OCI-LY1 (cell line): ENCODE measurements around the gene NUMBL.
A peak's percentile ranks its signal among the peaks of the same experiment; 100 is the strongest.

Source experiments
- H2AFZ ChIP-seq: fragments of 200-600 bp; sonication (generic), shearing (Covaris generic); 2 replicates; pipeline ENCODE4 v1.6.0; 2014; ENCODE audit warnings: antibody characterized with exemption, mild to moderate bottlenecking, low read length
- H3F3A ChIP-seq: fragments of 200-600 bp; sonication (generic), shearing (Covaris generic); 2 replicates; pipeline ENCODE4 v1.6.0; 2014; ENCODE audit warnings: mild to moderate bottlenecking, antibody characterized with exemption, low read length, moderate library complexity; ENCODE audit not compliant: insufficient read depth
- H3K27ac ChIP-seq: fragments of 200-600 bp; sonication (generic); 2 replicates; pipeline ENCODE4 v1.5.1; 2014; ENCODE audit warnings: low read length, mixed run types, mild to moderate bottlenecking, low read depth; ENCODE audit not compliant: poor library complexity, severe bottlenecking
- H3K27me3 ChIP-seq: fragments of 200-600 bp; sonication (generic); 2 replicates; pipeline ENCODE4 v1.6.0; 2014; ENCODE audit warnings: antibody characterized with exemption, mild to moderate bottlenecking, low read length, moderate library complexity; ENCODE audit not compliant: insufficient read depth
- H3K36me3 ChIP-seq: fragments of 200-600 bp; sonication (generic); 2 replicates; pipeline ENCODE4 v1.6.1; 2014; ENCODE audit warnings: mild to moderate bottlenecking, antibody characterized with exemption, low read length, moderate library complexity, mixed read lengths; ENCODE audit not compliant: insufficient read depth
- H3K4me1 ChIP-seq: fragments of 200-600 bp; sonication (generic); 2 replicates; pipeline ENCODE4 v1.5.1; 2014; ENCODE audit warnings: mild to moderate bottlenecking, low read length, moderate library complexity; ENCODE audit not compliant: insufficient read depth, severe bottlenecking
- H3K4me2 ChIP-seq: fragments of 200-600 bp; sonication (generic), shearing (Covaris generic); 2 replicates; pipeline ENCODE4 v1.6.1; 2014; ENCODE audit warnings: low read length
- H3K4me3 ChIP-seq: fragments of 200-600 bp; sonication (generic); 2 replicates; pipeline ENCODE4 v1.5.1; 2014; ENCODE audit warnings: low read length, low read depth, mild to moderate bottlenecking, mixed read lengths; ENCODE audit not compliant: poor library complexity, severe bottlenecking
- H3K79me2 ChIP-seq: fragments of 200-600 bp; shearing (Covaris generic); 2 replicates; pipeline ENCODE4 v1.6.1; 2016; ENCODE audit warnings: mixed run types, low read length, mixed read lengths; ENCODE audit not compliant: insufficient read depth
- H3K9ac ChIP-seq: fragments of 200-600 bp; sonication (generic), shearing (Covaris generic); 2 replicates; pipeline ENCODE4 v1.6.1; 2014; ENCODE audit warnings: mild to moderate bottlenecking, low read length, mixed read lengths
- H3K9me2 ChIP-seq: fragments of 200-600 bp; sonication (generic), shearing (Covaris generic); 2 replicates; pipeline ENCODE4 v1.6.1; 2014; ENCODE audit warnings: low read depth, mild to moderate bottlenecking, low read length, mixed read lengths
- H3K9me3 ChIP-seq: fragments of 200-600 bp; shearing (Covaris generic); 2 replicates; pipeline ENCODE4 v1.6.1; 2014; ENCODE audit warnings: low read length, mixed read lengths
- H4K20me1 ChIP-seq: fragments of 200-600 bp; sonication (generic), shearing (Covaris generic); 2 replicates; pipeline ENCODE4 v1.6.0; 2016; ENCODE audit warnings: mild to moderate bottlenecking, low read length; ENCODE audit not compliant: insufficient read depth
- CTCF ChIP-seq: fragments of 200-600 bp; sonication (generic), shearing (Covaris generic); IDR thresholded peaks from 2 replicates; pipeline ENCODE4 v1.5.1; 2017; ENCODE audit warnings: mild to moderate bottlenecking, antibody characterized with exemption, low read length, moderate library complexity, mixed read lengths
- EZH2 ChIP-seq: fragments of 200-600 bp; sonication (generic), shearing (Covaris generic); IDR thresholded peaks from 2 replicates; pipeline ENCODE4 v1.8.0; 2017; ENCODE audit warnings: borderline replicate concordance, mixed run types, mild to moderate bottlenecking, antibody characterized with exemption, low read length, moderate library complexity, mixed read lengths

NUMBL gene

GRCh38 chr19:40717325-40717879 is 27.0 kb upstream of the NUMBL start:
- Histone ChIP-seq H3K9ac (peak overlapping the region; percentile 92), H3K27me3 (no peaks in the 10 kb centered on the region), H3K9me2 (no peaks in the 10 kb centered on the region), H3K36me3 (peaks cover 5% of the 10 kb centered on the region; the same call in 1 of the 2 replicates), H3K4me3 (peak overlapping the region; percentile 95), H3K9me3 (no peaks in the 10 kb centered on the region), H3K4me1 (peaks cover 48% of the 10 kb centered on the region), H4K20me1 (no peaks in the 10 kb centered on the region), H2AFZ (no peak overlapping the region), H3K27ac (peak overlapping the region; percentile 72), H3K4me2 (peak overlapping the region; percentile 88), H3K79me2 (peaks cover 2% of the 10 kb centered on the region; the same call in 1 of the 2 replicates), H3F3A (no peaks in the 10 kb centered on the region)
- no peak for TF ChIP-seq CTCF
- no peak for TF ChIP-seq EZH2

GRCh38 chr19:40716482-40717324 is 26.3 kb upstream of the NUMBL start, which contains the start of the genes COQ8B and ITPKC:
Gene COQ8B, minus strand, starts transcription at chr19:40716886. Its CDS starts 2,254 bp downstream, at chr19:40714632.
Gene ITPKC, plus strand, starts transcription at chr19:40717112. Its CDS starts 24 bp downstream, at chr19:40717136.
- peak within 1 kb of the TSS; percentile 89 for H3K27ac ChIP-seq
- peaks cover 2% of the 10 kb centered on the region; the same call in 1 of the 2 replicates for H3K79me2 ChIP-seq
- H3K27me3 ChIP-seq: no peaks in the 10 kb centered on the region
- H3K36me3 ChIP-seq: peaks cover 5% of the 10 kb centered on the region; the same call in 1 of the 2 replicates
- H3K4me2 ChIP-seq: peak within 1 kb of the TSS; percentile 88
- no peaks in the 10 kb centered on the region for H3F3A ChIP-seq
- H3K9me3 ChIP-seq: no peaks in the 10 kb centered on the region
- peaks cover 48% of the 10 kb centered on the region for H3K4me1 ChIP-seq
- H2AFZ ChIP-seq: 0 out of 2 replicates have a peak within 1 kb of the TSS, but pooled peaks have one; percentile 20
- H4K20me1 ChIP-seq: no peaks in the 10 kb centered on the region
- H3K9ac ChIP-seq: peak within 1 kb of the TSS; percentile 92
- peak within 1 kb of the TSS; percentile 95 for H3K4me3 ChIP-seq
- H3K9me2 ChIP-seq: no peaks in the 10 kb centered on the region
- TF ChIP-seq CTCF: no peak
- TF ChIP-seq EZH2: no peak

GRCh38 chr19:40716031-40716481 is 25.6 kb upstream of the NUMBL start:
- no peak for TF ChIP-seq EZH2
- no peak for TF ChIP-seq CTCF
- no peak overlapping the region for H2AFZ ChIP-seq
- peak overlapping the region; percentile 95 for H3K4me3 ChIP-seq
- H3K9ac ChIP-seq: peak overlapping the region; percentile 92
- H3K27me3 ChIP-seq: no peaks in the 10 kb centered on the region
- H3F3A ChIP-seq: no peaks in the 10 kb centered on the region
- H3K27ac ChIP-seq: peak overlapping the region; percentile 89
- H3K4me1 ChIP-seq: peaks cover 48% of the 10 kb centered on the region
- H3K4me2 ChIP-seq: peak overlapping the region; percentile 88
- peaks cover 2% of the 10 kb centered on the region; the same call in 1 of the 2 replicates for H3K79me2 ChIP-seq
- H3K36me3 ChIP-seq: peaks cover 5% of the 10 kb centered on the region; the same call in 1 of the 2 replicates
- no peaks in the 10 kb centered on the region for H3K9me2 ChIP-seq
- H4K20me1 ChIP-seq: no peaks in the 10 kb centered on the region
- H3K9me3 ChIP-seq: no peaks in the 10 kb centered on the region
